ENCODE results near the gene RNF34.

RNF34 gene

GRCh38 chr12:121390856-121391255, 9.1 kb upstream of the RNF34 start:
- DNase-seq, result no peak

- DNase-seq, result peak; percentile 8
Observed at GRCh38 chr12:121391619-121392324, 8.1 kb upstream of the RNF34 start.

GRCh38 chr12:121392325-121392716, 7.6 kb upstream of the RNF34 start:
- no peak for DNase-seq

GRCh38 chr12:121397521-121397920, 2.4 kb upstream of the RNF34 start:
- no peak for DNase-seq

GRCh38 chr12:121398355-121398754, 1.6 kb upstream of the RNF34 start:
- DNase-seq, result no peak

GRCh38 chr12:121400332-121401139, 618 bp downstream of the RNF34 start:
- DNase-seq, result peak; percentile 61

GRCh38 chr12:121403721-121404120, 3.8 kb downstream of the RNF34 start:
- DNase-seq, result no peak

- DNase-seq, result peak; percentile 14
Observed at GRCh38 chr12:121404734-121405133, 4.8 kb downstream of the RNF34 start.

GRCh38 chr12:121405211-121405610, 5.3 kb downstream of the RNF34 start:
- no peak for DNase-seq

GRCh38 chr12:121413917-121414316, 14.0 kb downstream of the RNF34 start:
- no peak for DNase-seq

- no peak for DNase-seq
Observed at GRCh38 chr12:121417847-121418246, 17.9 kb downstream of the RNF34 start.

- no peak for DNase-seq
Observed at GRCh38 chr12:121420109-121420508, 20.2 kb downstream of the RNF34 start.

- DNase-seq, result no peak
Observed at GRCh38 chr12:121423253-121423652, 23.3 kb downstream of the RNF34 start.

GRCh38 chr12:121423682-121424623, 24.0 kb downstream of the RNF34 start:
- no peak for DNase-seq

GRCh38 chr12:121424624-121424975, 24.7 kb downstream of the RNF34 start:
- no peak for DNase-seq

- no peak for DNase-seq
Observed at GRCh38 chr12:121427556-121428050, 27.7 kb downstream of the RNF34 start.

GRCh38 chr12:121428883-121429282, 29.0 kb downstream of the RNF34 start:
- DNase-seq, result no peak

GRCh38 chr12:121430833-121431415, 31.0 kb downstream of the RNF34 start:
- DNase-seq, result no peak

- no peak for DNase-seq
Observed at GRCh38 chr12:121432740-121433480, 33.0 kb downstream of the RNF34 start.

GRCh38 chr12:121436706-121437105, 36.8 kb downstream of the RNF34 start:
- no peak for DNase-seq

GRCh38 chr12:121438905-121439304, 39.0 kb downstream of the RNF34 start:
- no peak for DNase-seq

GRCh38 chr12:121439715-121440114, 39.8 kb downstream of the RNF34 start:
- no peak for DNase-seq
